HG03097 (cell line): ENCODE results near the gene RNF40.
"Not testable (repeated sequence)": the region's sequence is repeated elsewhere in the genome, so short reads cannot be mapped to it uniquely, and the experiment has no call there.

Source experiments
- ATAC-seq: cut with Tn5 transposase; IDR thresholded peaks from one replicate; pipeline ENCODE4 v1.9.1; 2021; ENCODE audit not compliant: unreplicated experiment, low FRiP score

Gene RNF40

DNA sequence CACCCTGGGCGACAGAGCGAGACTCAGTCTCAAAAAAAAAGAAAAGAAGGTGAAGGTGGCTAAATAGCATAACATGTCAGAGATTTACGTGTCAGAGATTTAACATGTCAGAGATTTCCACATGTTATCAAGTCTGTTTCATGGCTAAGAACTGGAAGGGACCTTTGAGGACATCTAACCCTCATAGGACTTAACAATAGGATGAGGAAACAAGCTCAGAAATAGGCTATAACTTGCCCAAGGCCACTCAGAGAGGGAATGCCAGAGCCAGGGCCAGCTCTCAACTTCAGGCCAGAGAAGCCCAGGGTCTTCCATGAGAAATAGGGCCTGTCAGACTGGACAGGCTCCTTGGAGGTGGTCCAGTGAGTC lies 51.7 kb downstream of the RNF40 start:
- ATAC-seq, result no peak

- no peak for ATAC-seq
Measured at GRCh38 chr16:30816769-30817168, 54.6 kb downstream of the RNF40 start.

DNA sequence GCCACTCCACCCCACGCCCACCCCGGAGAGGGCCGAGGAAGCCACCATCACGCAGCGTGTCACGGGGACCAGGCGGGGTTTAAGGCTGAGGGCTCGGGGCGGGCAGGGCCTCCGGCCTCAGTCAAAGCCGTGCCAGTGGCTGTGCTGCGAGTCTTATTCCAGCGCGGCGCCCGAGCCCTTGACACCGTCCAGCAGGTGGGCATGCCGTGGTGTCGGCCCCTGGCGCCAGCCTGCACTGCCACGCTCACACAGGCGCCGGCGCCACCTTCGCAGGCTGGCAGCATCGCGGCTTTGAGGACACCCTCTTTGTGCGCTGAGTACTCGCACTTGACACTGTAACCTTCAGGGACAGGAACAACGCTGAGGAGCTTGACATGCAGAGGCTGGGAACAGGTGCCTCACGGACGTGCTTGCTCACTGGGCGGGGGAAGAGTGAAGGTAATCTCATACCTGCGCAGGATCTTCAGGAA lies 58.9 kb downstream of the RNF40 start:
- no peak for ATAC-seq

DNA sequence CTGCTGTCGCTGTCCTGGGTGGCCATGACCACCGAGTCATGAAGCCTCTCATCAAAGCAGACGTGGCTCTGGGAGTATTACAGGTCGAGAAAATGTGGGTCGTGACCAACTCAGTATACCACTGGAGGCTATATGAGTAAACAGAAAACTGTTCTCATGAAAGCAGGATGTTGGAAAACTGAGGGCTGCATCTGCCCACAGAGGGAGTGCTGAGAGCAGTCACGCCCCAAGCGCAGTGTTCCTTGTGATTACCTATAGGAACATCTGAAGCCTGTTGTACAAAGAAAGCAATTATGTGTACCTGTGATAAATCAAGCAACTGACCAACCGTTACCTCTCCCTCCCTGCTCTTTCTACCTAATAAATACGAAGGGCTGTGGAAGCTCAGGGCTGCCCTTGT lies 59.3 kb downstream of the RNF40 start:
- ATAC-seq, result not testable (repeated sequence)

DNA sequence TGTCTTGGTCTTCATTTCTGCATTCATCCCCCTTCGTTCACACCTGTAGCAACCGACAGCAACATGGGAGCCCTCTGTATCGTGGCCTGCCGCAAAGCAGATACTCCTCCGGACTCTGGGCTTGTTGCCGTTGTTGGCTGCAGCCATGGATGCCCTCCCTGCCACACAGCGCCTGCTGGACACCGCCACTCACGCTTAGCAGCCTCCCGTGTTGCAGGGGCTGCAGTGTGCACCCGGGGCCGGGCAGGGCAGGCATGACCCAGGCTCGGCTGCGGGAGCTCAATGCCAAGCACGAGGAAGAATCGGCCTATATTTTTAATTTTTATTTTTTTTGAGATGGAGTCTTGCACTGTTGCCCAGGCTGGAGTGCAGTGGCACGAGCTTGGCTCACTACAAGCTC lies 59.8 kb downstream of the RNF40 start:
- ATAC-seq, result no peak
